NCI-H748 (cell line): ENCODE results near the gene PCBP2.
A peak's percentile ranks its signal among the peaks of the same experiment; 100 is the strongest.

Experiments
- DNase-seq: peaks from one replicate; lab custom pipeline; 2025; ENCODE audit not compliant: unreplicated experiment; lab: John Stamatoyannopoulos, UW

The PCBP2 gene

GRCh38 chr12:53506881-53507602, 55.1 kb downstream of the PCBP2 start, which contains the start of gene NPFF:
Gene NPFF, minus strand, starts transcription at chr12:53507484. Its CDS starts 10 bp downstream, at chr12:53507474.
- DNase-seq = no peak

GRCh38 chr12:53507603-53507885, 55.6 kb downstream of the PCBP2 start:
- no peak for DNase-seq

- DNase-seq = peak; percentile 73
Observed at GRCh38 chr12:53508534-53509170, 56.8 kb downstream of the PCBP2 start.

- no peak for DNase-seq
Observed at GRCh38 chr12:53510181-53510812, 58.4 kb downstream of the PCBP2 start.

GRCh38 chr12:53513712-53514410, 62.0 kb downstream of the PCBP2 start:
- no peak for DNase-seq

- no peak for DNase-seq
Observed at GRCh38 chr12:53514628-53515290, 62.9 kb downstream of the PCBP2 start.

- DNase-seq = no peak
Observed at GRCh38 chr12:53515291-53515680, 63.4 kb downstream of the PCBP2 start.

- no peak for DNase-seq
Observed at GRCh38 chr12:53516758-53517455, 65.0 kb downstream of the PCBP2 start.

GRCh38 chr12:53518381-53518780, 66.5 kb downstream of the PCBP2 start:
- no peak for DNase-seq

- no peak for DNase-seq
Observed at GRCh38 chr12:53523131-53523530, 71.2 kb downstream of the PCBP2 start.

GRCh38 chr12:53524476-53524875, 72.6 kb downstream of the PCBP2 start:
- no peak for DNase-seq

GRCh38 chr12:53530061-53530460, 78.2 kb downstream of the PCBP2 start:
- DNase-seq = no peak
